ENCODE results near the gene DNAJB11. TPM values are rescaled to one million over a fixed set of nuclear protein-coding genes. Genes with fewer than 3 reads are reported as not detected.

Gene DNAJB11
- total RNA-seq: 51.1 and 60.6 TPM in 2 replicates

DNA sequence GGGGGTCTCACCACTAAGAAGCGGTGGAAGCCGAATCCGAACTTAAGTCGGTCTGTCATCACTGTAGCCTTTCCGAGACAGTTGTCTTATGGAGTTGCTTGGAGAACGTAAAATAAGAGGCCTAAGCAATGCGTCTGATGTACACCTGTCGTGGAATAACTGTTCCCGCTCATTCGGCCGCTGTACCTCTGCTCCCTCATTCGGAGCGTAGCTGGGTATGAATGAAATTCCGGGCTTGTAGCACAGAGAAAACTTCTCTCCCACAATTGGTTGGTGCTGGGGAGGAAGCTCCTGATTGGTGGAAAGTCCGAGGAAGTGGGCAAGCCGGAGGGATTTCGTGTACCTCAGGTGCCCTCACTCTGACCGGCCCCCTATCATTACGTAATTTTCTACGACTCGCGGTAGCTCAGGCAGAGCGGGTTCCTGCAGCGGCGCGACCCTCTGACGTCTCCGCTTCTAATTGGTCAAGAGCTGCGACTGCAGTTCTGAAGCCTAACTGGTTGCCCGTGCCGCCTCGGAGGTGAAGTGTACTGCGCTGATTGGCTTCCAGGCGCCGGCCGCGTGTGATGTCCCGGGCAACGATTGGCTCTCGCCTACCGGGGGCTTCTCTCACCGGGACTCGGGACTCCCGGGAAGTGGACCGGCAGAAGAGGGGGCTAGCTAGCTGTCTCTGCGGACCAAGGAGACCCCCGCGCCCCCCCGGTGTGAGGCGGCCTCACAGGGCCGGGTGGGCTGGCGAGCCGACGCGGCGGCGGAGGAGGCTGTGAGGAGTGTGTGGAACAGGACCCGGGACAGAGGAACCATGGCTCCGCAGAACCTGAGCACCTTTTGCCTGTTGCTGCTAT lies at the start of gene DNAJB11:
Gene DNAJB11 (plus strand): TSS at position 625 of the 845 bp plus-strand sequence. CDS start 178 bp downstream, at position 803.

DNA sequence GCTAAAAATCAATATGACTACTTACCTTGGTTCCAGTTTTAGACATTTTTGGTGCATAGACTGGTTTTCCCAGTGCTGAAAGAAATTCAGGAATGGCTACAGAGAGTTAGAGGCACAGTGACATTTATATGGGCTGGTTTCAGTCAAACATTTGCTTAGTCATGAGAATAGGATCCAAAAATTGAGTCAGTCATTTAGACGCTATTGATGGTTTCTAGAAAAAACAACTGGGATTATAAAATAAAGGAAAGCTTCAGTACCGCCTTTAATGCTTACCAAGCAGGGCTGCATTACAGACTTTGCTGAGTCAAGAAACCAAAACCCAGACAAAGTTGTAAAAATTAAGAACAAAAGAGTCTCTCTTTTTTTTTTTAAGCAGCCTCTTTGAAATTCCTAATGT lies 26.2 kb upstream of the DNAJB11 start, which contains the start of gene CRYGS:
Gene CRYGS (minus strand): TSS at position 100 of the 400 bp plus-strand sequence. CDS start 54 bp downstream, at position 46.

DNA sequence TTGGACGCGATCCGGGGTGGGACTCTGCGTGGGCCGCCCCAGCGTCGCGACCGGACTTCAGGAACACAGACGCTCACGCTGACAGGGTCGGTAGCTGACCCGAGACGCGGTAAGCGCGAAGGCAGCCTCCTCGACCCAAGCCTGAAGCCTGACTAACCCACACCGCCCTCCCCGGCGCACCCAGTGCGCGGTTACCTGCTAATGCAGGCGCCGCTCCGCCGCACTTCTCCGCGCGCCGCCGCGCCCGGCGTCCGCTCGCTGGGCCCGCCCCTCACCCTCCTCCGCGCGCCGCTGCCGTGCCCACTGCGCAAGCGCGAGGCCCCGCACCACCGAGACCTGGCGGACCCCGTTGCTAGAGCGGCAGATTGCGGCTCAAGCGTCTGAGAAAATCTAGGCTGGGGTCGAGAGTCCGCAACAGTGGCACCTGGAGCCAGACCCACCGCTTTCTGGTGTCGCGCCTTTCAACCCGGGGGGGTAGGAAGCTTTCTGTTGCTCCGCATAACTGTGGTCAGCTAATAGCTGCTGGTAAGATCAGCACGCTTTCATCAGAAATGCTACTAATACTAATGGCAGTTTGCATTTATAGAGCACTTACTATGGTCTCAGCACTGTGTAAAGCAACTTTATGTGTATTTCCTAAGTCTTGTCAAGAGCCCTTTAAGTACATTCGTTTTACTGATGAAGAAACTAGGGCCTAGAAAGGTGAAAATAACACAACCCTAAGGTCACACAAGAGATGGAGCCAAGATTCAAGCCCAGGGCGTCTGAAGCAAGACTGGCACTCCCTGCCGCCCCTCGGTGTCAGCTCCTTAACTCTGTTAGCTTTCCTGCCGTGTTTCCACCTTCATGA lies 3.2 kb upstream of the DNAJB11 start, which contains the start of gene TBCCD1:
Gene TBCCD1 (minus strand): TSS at position 268 of the 850 bp plus-strand sequence. CDS start 3,010 bp downstream, outside the sequence.

DNA sequence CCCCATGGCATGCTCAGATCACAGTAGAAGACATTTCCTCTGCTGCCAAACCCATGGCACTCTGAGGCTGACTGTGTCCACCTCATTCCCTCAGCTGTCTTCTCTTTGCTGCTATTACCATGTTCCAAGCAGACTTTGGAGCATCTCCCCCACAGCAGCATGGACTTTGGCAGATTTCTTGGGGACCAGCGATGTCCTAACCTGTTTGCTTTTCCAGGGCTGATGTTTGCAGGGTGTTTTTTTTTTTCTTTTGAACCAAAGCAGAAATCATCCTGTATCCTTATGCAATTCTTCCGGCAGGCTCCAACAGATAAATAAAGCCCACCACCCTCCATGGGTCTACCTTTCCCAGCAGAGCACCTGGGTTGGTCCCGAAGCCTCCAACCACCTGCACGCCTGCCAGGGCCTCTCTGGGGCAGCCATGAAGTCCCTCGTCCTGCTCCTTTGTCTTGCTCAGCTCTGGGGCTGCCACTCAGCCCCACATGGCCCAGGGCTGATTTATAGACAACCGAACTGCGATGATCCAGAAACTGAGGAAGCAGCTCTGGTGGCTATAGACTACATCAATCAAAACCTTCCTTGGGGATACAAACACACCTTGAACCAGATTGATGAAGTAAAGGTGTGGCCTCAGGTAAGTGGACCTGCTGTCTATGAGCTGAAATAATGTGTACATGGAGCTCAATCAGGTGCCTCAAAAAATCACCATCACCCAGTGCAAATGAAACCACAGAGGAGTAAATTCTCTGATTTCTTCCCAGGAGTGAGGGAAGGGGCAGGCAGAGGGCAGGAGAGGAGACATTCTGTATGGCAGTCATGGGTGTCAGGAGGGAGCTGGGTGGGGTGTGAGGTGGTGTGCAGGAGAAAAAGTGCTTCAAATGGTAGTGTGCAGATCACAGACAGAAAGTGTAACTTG lies 42.5 kb downstream of the DNAJB11 start, which contains the start of gene AHSG:
Gene AHSG (plus strand): TSS at position 340 of the 916 bp plus-strand sequence. CDS start 82 bp downstream, at position 422.

Other genes starting within 250 kb of the DNAJB11 start
- 0.25 TPM in 1 of 2 replicates, not detected in the other for gene DGKG, start 208.5 kb upstream of the DNAJB11 start, total RNA-seq
- 1.1 and 2.2 TPM in 2 replicates for gene CRYGS, start 26.3 kb upstream of the DNAJB11 start, total RNA-seq
- 7.5 and 10.1 TPM in 2 replicates for gene TBCCD1, start 3.4 kb upstream of the DNAJB11 start, total RNA-seq
- gene AHSG, start 42.3 kb downstream of the DNAJB11 start, total RNA-seq: not detected in 2 replicates
- gene FETUB, start 69.7 kb downstream of the DNAJB11 start, total RNA-seq: not detected in 2 replicates
- gene HRG, start 95.3 kb downstream of the DNAJB11 start, total RNA-seq: not detected in 2 replicates
- gene KNG1, start 146.6 kb downstream of the DNAJB11 start, total RNA-seq: not detected in 2 replicates
- 251 and 455 TPM in 2 replicates for gene EIF4A2, start 212.9 kb downstream of the DNAJB11 start, total RNA-seq
- gene RFC4, start 235.8 kb downstream of the DNAJB11 start, total RNA-seq: 7.4 and 12.8 TPM in 2 replicates